Smooth muscle cell (in vitro differentiated cells): Measurements from ENCODE around the gene OTUD7B. TPM values are rescaled to one million over a fixed set of nuclear protein-coding genes. Genes with fewer than 3 reads are reported as not detected.

Source experiments
- DNase-seq: peaks from one replicate; lab custom pipeline; 2025; ENCODE audit not compliant: unreplicated experiment; lab: John Stamatoyannopoulos, UW
- H2AFZ ChIP-seq: fragments of 200-600 bp; sonication (generic); 2 replicates; pipeline ENCODE4 v1.6.0; 2016; ENCODE audit warnings: antibody characterized with exemption, low read depth, mild to moderate bottlenecking
- H3F3A ChIP-seq: fragments of 200-600 bp; sonication (generic); 2 replicates; pipeline ENCODE4 v1.6.0; 2017; ENCODE audit warnings: antibody characterized with exemption, low read depth
- H3K27ac ChIP-seq: fragments of 200-600 bp; sonication (generic); 2 replicates; pipeline ENCODE4 v1.5.1; 2016; ENCODE audit warnings: low read depth, mild to moderate bottlenecking
- H3K27me3 ChIP-seq: fragments of 200-600 bp; sonication (generic); 2 replicates; pipeline ENCODE4 v1.6.1; 2016; ENCODE audit warnings: low read depth, mild to moderate bottlenecking
- H3K36me3 ChIP-seq: fragments of 200-600 bp; sonication (generic); 2 replicates; pipeline ENCODE4 v1.5.1; 2016; ENCODE audit warnings: low read depth
- H3K4me1 ChIP-seq: fragments of 200-600 bp; sonication (generic); 2 replicates; pipeline ENCODE4 v1.5.1; 2016; ENCODE audit warnings: low read depth
- H3K4me2 ChIP-seq: fragments of 200-600 bp; sonication (generic); 2 replicates; pipeline ENCODE4 v1.6.0; 2016; ENCODE audit warnings: mild to moderate bottlenecking
- H3K4me3 ChIP-seq: fragments of 200-600 bp; sonication (generic); 2 replicates; pipeline ENCODE4 v1.5.1; 2016; ENCODE audit warnings: mild to moderate bottlenecking
- H3K79me2 ChIP-seq: fragments of 200-600 bp; sonication (generic); 2 replicates; pipeline ENCODE4 v1.6.0; 2016; ENCODE audit warnings: low read depth, mild to moderate bottlenecking
- H3K9ac ChIP-seq: fragments of 200-600 bp; sonication (generic); 2 replicates; pipeline ENCODE4 v1.6.0; 2016; ENCODE audit warnings: low read depth
- H3K9me3 ChIP-seq: fragments of 200-600 bp; sonication (generic); replicated peaks from 2 replicates; pipeline ENCODE4 v1.5.1; 2016; ENCODE audit warnings: low read depth
- H4K20me1 ChIP-seq: fragments of 200-600 bp; sonication (generic); 2 replicates; pipeline ENCODE4 v1.6.0; 2016; ENCODE audit warnings: low read depth
- WGBS: methylation state at CpG from one replicate; pipeline ENCODE4 v1.1.7; 2016; ENCODE audit warnings: low lambda C conversion rate; 5-methylcytosine and 5-hydroxymethylcytosine counted together
- polyA plus RNA-seq: library from polyadenylated mRNA; unstranded; fragments of >200 nt; fragmentation: Nextera tagmentation; extraction: Ambion mirVana; gene quantifications from 2 replicates; pipeline ENCODE4 v1.2.1, GENCODE V29; 2016
- total RNA-seq: library from RNA; depleted of rRNA; stranded (reverse); fragments of >200 nt; gene quantifications from 2 replicates; pipeline ENCODE4 v1.2.3, GENCODE V29; 2014
- TF ChIP-seq, protein P1 (sequence below): fragments of 200-600 bp; sonication (generic); IDR thresholded peaks from 2 replicates; pipeline ENCODE4 v1.5.1; 2017; ENCODE audit warnings: borderline replicate concordance, mild to moderate bottlenecking, antibody characterized with exemption; ENCODE audit not compliant: insufficient read depth, poor library complexity, severe bottlenecking

OTUD7B gene
- total and polyA plus RNA-seq, 2 experiments from 2014 or later: 1.9 to 16.1 TPM

- DNase-seq: no peak
- TF ChIP-seq, protein P1, sequence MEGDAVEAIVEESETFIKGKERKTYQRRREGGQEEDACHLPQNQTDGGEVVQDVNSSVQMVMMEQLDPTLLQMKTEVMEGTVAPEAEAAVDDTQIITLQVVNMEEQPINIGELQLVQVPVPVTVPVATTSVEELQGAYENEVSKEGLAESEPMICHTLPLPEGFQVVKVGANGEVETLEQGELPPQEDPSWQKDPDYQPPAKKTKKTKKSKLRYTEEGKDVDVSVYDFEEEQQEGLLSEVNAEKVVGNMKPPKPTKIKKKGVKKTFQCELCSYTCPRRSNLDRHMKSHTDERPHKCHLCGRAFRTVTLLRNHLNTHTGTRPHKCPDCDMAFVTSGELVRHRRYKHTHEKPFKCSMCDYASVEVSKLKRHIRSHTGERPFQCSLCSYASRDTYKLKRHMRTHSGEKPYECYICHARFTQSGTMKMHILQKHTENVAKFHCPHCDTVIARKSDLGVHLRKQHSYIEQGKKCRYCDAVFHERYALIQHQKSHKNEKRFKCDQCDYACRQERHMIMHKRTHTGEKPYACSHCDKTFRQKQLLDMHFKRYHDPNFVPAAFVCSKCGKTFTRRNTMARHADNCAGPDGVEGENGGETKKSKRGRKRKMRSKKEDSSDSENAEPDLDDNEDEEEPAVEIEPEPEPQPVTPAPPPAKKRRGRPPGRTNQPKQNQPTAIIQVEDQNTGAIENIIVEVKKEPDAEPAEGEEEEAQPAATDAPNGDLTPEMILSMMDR: no peak
- H3K36me3 ChIP-seq: peaks cover 6% of the 10 kb centered on the region
- no peaks in the 10 kb centered on the region for H3K27me3 ChIP-seq
- no peaks in the 10 kb centered on the region for H3K79me2 ChIP-seq
- no peak overlapping the region for H3K4me3 ChIP-seq
- no peak overlapping the region for H2AFZ ChIP-seq
- no peak overlapping the region for H3K9ac ChIP-seq
- H4K20me1 ChIP-seq: peaks cover 10% of the 10 kb centered on the region
- H3K9me3 ChIP-seq: no peaks in the 10 kb centered on the region
- 97% methylated on average over 1 of the region's 1 CpG for WGBS
- no peaks in the 10 kb centered on the region for H3K4me1 ChIP-seq
- no peak overlapping the region for H3K27ac ChIP-seq
- H3K4me2 ChIP-seq: no peak overlapping the region
- H3F3A ChIP-seq: peaks cover 11% of the 10 kb centered on the region
Measured at GRCh38 chr1:149966405-149966804, 44.1 kb downstream of the OTUD7B start.

DNA sequence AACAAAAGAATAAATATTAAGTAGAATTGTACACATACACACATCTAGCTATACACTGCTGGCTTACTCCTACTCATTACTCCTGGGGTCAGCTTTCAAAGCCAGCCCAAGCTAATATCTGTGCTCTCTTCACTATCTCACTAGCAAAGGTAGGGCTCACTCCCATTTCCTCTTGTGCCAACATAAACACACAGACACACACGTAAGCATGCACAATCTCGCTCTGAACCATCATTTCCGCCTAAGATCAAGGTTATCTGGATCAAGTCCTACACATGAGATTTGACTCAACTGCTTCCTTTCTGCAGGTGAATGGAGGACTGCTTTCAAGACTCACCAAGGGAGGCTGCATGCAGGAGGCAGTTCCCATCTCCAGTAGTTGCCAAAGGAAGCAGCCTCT lies 45.1 kb downstream of the OTUD7B start:
- no peak overlapping the region for H3K4me2 ChIP-seq
- 92% methylated on average over 3 of the region's 3 CpGs for WGBS
- H3K27ac ChIP-seq: no peak overlapping the region
- no peaks in the 10 kb centered on the region for H3K27me3 ChIP-seq
- peaks cover 11% of the 10 kb centered on the region for H4K20me1 ChIP-seq
- TF ChIP-seq, protein P1: no peak
- H3K4me1 ChIP-seq: no peaks in the 10 kb centered on the region
- no peaks in the 10 kb centered on the region for H3K79me2 ChIP-seq
- H3K9ac ChIP-seq: no peak overlapping the region
- peaks cover 6% of the 10 kb centered on the region for H3K36me3 ChIP-seq
- H2AFZ ChIP-seq: no peak overlapping the region
- no peaks in the 10 kb centered on the region for H3K9me3 ChIP-seq
- H3K4me3 ChIP-seq: no peak overlapping the region
- DNase-seq: no peak
- peaks cover 11% of the 10 kb centered on the region for H3F3A ChIP-seq

DNA sequence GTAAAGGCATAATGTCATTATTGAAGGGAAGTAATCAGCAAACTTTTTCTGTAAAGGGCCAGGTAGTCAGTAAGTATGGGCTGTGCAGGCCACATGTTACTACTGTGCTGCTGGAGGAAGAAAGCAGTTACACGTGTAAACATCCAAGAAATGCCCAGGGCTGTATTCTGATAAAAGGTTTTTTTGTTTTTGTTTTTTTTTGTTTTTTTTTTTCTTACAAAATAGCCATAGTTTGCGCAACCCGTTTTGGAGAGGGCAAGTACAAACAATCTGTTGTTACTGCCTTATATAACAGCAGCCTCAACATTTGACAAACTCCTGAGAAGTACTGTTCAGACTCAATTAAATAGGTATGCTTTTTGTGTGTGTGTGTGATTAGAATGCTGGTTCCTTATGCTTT lies 47.2 kb downstream of the OTUD7B start:
- Histone ChIP-seq H3F3A (peaks cover 11% of the 10 kb centered on the region), H3K4me3 (no peak overlapping the region), H2AFZ (no peak overlapping the region), H3K27ac (peak overlapping the region; percentile 42), H3K4me2 (no peak overlapping the region), H3K4me1 (no peaks in the 10 kb centered on the region), H3K9ac (no peak overlapping the region), H3K36me3 (peaks cover 12% of the 10 kb centered on the region), H3K79me2 (no peaks in the 10 kb centered on the region), H4K20me1 (peaks cover 10% of the 10 kb centered on the region), H3K9me3 (no peaks in the 10 kb centered on the region), H3K27me3 (no peaks in the 10 kb centered on the region)
- 77% methylated on average over 3 of the region's 3 CpGs for WGBS
- TF ChIP-seq, protein P1: no peak
- DNase-seq: no peak

DNA sequence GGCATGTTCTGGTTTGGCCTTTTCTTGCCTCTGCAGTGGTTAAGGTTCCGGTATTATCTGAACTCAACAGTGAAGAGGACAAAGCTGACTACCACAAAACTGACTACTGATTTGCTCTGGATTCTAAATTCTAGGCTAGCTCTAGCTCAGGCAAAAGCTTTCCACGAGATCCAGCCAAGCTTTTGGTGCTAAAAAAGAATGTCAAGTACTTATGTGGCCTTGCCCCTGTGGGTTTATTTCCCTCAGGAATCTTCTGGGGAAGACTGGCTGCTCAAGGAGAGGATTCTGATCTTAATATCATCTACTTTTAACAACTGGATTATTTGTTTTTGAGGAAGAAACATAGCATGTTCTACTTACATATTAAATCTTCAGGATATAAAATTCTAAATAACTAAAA lies 47.8 kb downstream of the OTUD7B start:
- Histone ChIP-seq H3K9ac (no peak overlapping the region), H3K79me2 (no peaks in the 10 kb centered on the region), H3K36me3 (peaks cover 16% of the 10 kb centered on the region), H4K20me1 (peaks cover 4% of the 10 kb centered on the region), H2AFZ (no peak overlapping the region), H3K4me2 (no peak overlapping the region), H3K4me1 (no peaks in the 10 kb centered on the region), H3F3A (peaks cover 11% of the 10 kb centered on the region), H3K9me3 (no peaks in the 10 kb centered on the region), H3K27me3 (no peaks in the 10 kb centered on the region), H3K4me3 (no peak overlapping the region), H3K27ac (peak overlapping the region; percentile 42)
- DNase-seq: no peak
- WGBS: 80% methylated on average over 2 of the region's 2 CpGs
- TF ChIP-seq, protein P1: no peak
